Gastroesophageal sphincter (tissue), 4 donors: ENCODE results near the gene LYST. TPM values are rescaled to one million over a fixed set of nuclear protein-coding genes. Genes with fewer than 3 reads are reported as not detected.
"Not testable (repeated sequence)": the region's sequence is repeated elsewhere in the genome, so short reads cannot be mapped to it uniquely, and the experiment has no call there.

Experiments
- ATAC-seq: fragments of 150-250 bp; one replicate; pipeline ENCODE4 v1.9.1; 2016; ENCODE audit warnings: mild to moderate bottlenecking, moderate library complexity
- H3K27ac ChIP-seq, 4 donors: fragments of 200-600 bp; sonication (generic) in 3 of 4; 1 replicate in 3 of 4; 2 replicates in 1 of 4; pipeline ENCODE4 v1.5.1; 2016 to 2019
- H3K27me3 ChIP-seq: fragments of 200-600 bp; sonication (generic); one replicate; pipeline ENCODE4 v1.5.1; 2019
- H3K36me3 ChIP-seq, 2 donors: fragments of 200-600 bp; sonication (generic); one replicate each; pipeline ENCODE4 v1.5.1; 2019; ENCODE audit warnings: control low read depth in 1 of 2
- H3K4me1 ChIP-seq, 3 donors: fragments of 200-600 bp; sonication (generic); 1 replicate in 2 of 3; 2 replicates in 1 of 3; pipeline ENCODE4 v1.5.1; 2016 to 2019; ENCODE audit warnings: control low read depth in 2 of 3
- H3K4me3 ChIP-seq, 2 donors: fragments of 200-600 bp; sonication (generic); one replicate each; pipeline ENCODE4 v1.5.1; 2019; ENCODE audit warnings: mild to moderate bottlenecking in 1 of 2, moderate library complexity in 1 of 2
- H3K9me3 ChIP-seq, 3 donors: fragments of 200-600 bp; sonication (generic); one replicate each; pipeline ENCODE4 v1.5.1; 2017 to 2019; ENCODE audit warnings: control low read depth in 2 of 3
- CTCF ChIP-seq, 4 experiments: fragments of 200-600 bp in 2 of 4; fragments of 450-650 bp in 2 of 4; sonication (generic) in 1 of 4; IDR thresholded peaks; one replicate each; pipeline ENCODE4 v1.5.1; 2017 to 2019; ENCODE audit warnings: antibody characterized with exemption in 4 of 4, mild to moderate bottlenecking in 2 of 4, moderate library complexity in 2 of 4
- EP300 ChIP-seq: sonication (generic); formaldehyde crosslinking; IDR thresholded peaks from one replicate; pipeline ENCODE4 v1.6.1; 2017; ENCODE audit warnings: antibody characterized with exemption, mild to moderate bottlenecking
- POLR2A ChIP-seq, 2 donors: fragments of 450-650 bp; IDR thresholded peaks; one replicate each; pipeline ENCODE4 v1.6.1; 2017; ENCODE audit warnings: antibody characterized with exemption in 2 of 2, mild to moderate bottlenecking in 2 of 2, moderate library complexity in 1 of 2
- POLR2AphosphoS5 ChIP-seq: sonication (generic); formaldehyde crosslinking; IDR thresholded peaks from one replicate; pipeline ENCODE4 v1.6.1; 2017; ENCODE audit warnings: antibody characterized with exemption
- WGBS, 2 donors: methylation state at CpG; one replicate each; pipeline ENCODE4 v1.1.5; 2018; ENCODE audit warnings: low coverage in 1 of 2; 5-methylcytosine and 5-hydroxymethylcytosine counted together
- total RNA-seq, 4 donors: library from RNA; depleted of rRNA; stranded (reverse); fragments of >200 nt; gene quantifications; one replicate each; pipeline ENCODE4 v1.1.0, GENCODE V29; 2016

Gene LYST
- total RNA-seq, 4 donors from 2014 or later: 27.4 to 63.5 (median 31.4) TPM

- H3K9me3 ChIP-seq: no peaks in the 10 kb centered on the region
- no peaks in the 10 kb centered on the region for H3K36me3 ChIP-seq
- H3K4me1 ChIP-seq: peaks cover 0 to 14% (median 4%) of the 10 kb centered on the region in 3 donors
- 14 to 21% methylated on average over 3 of the region's 3 CpGs for WGBS, 2 donors
- no peaks in the 10 kb centered on the region for H3K27me3 ChIP-seq
- no peak for ATAC-seq
- no peak overlapping the region for H3K27ac ChIP-seq
- no peak overlapping the region for H3K4me3 ChIP-seq
- no peak for TF ChIP-seq POLR2AphosphoS5
- TF ChIP-seq POLR2A (IDR thresholded peaks at IDR 0.05): no peak
- TF ChIP-seq CTCF (IDR thresholded peaks at IDR 0.05): no peak
- no peak for TF ChIP-seq EP300
Measured at GRCh38 chr1:235852887-235853286, 13.8 kb downstream of the LYST start.

- H3K36me3 ChIP-seq: no peaks in the 10 kb centered on the region
- H3K9me3 ChIP-seq: no peaks in the 10 kb centered on the region
- TF ChIP-seq CTCF (IDR thresholded peaks at IDR 0.05) (no peak), EP300 (no peak), POLR2A (IDR thresholded peaks at IDR 0.05) (no peak), POLR2AphosphoS5 (no peak)
- H3K4me3 ChIP-seq: no peak overlapping the region
- H3K27me3 ChIP-seq: no peaks in the 10 kb centered on the region
- H3K27ac ChIP-seq: no peak overlapping the region
- peaks cover 0 to 14% (median 4%) of the 10 kb centered on the region in 3 donors for H3K4me1 ChIP-seq
- ATAC-seq: no peak
- WGBS, 2 donors: 89 to 95% methylated on average over 3 of the region's 3 CpGs
Measured at GRCh38 chr1:235851939-235852338, 14.8 kb downstream of the LYST start.

- H3K4me3 ChIP-seq, H3K9me3 ChIP-seq, H3K27me3 ChIP-seq, H3K36me3 ChIP-seq, H3K27ac ChIP-seq, ATAC-seq: not testable (repeated sequence)
- 88 to 100% methylated on average over 3 of the region's 3 CpGs for WGBS, 2 donors
- H3K4me1 ChIP-seq: peaks cover 4 to 40% (median 4%) of the 10 kb centered on the region in 3 donors
Measured at GRCh38 chr1:235848251-235848650, 18.5 kb downstream of the LYST start.

GRCh38 chr1:235845656-235846107 is 21.0 kb downstream of the LYST start:
- not testable (repeated sequence) for H3K36me3 ChIP-seq, H3K9me3 ChIP-seq, H3K27me3 ChIP-seq, ATAC-seq, H3K4me3 ChIP-seq, H3K27ac ChIP-seq
- H3K4me1 ChIP-seq: peaks cover 0 to 38% (median 4%) of the 10 kb centered on the region in 3 donors
- no CpG with 5 or more reads among the region's 5 CpGs for WGBS, 2 donors

- Histone ChIP-seq H3K36me3 (no peaks in the 10 kb centered on the region), H3K9me3 (no peaks in the 10 kb centered on the region), H3K4me1 (peaks cover 0 to 38% (median 4%) of the 10 kb centered on the region in 3 donors), H3K27me3 (no peaks in the 10 kb centered on the region), H3K27ac (no peak overlapping the region), H3K4me3 (no peak overlapping the region)
- ATAC-seq: no peak
- no peak for TF ChIP-seq POLR2AphosphoS5
- TF ChIP-seq CTCF (IDR thresholded peaks at IDR 0.05): no peak
- no peak for TF ChIP-seq EP300
- no peak for TF ChIP-seq POLR2A (IDR thresholded peaks at IDR 0.05)
- WGBS, 2 donors: 100% methylated on average over 1 of the region's 3 CpGs; no CpG with 5 or more reads in 1 of the 2 donors
Measured at GRCh38 chr1:235844776-235845175, 21.9 kb downstream of the LYST start.

- peaks cover 0 to 38% (median 4%) of the 10 kb centered on the region in 3 donors for H3K4me1 ChIP-seq
- no peak overlapping the region for H3K4me3 ChIP-seq
- 28 to 58% methylated on average over 2 of the region's 2 CpGs for WGBS, 2 donors
- H3K27me3 ChIP-seq: no peaks in the 10 kb centered on the region
- peak; percentile 53 for ATAC-seq
- no peaks in the 10 kb centered on the region for H3K9me3 ChIP-seq
- no peak for TF ChIP-seq POLR2A (IDR thresholded peaks at IDR 0.05)
- peak in 3 of 4 experiments; percentile 9 to 55 (median 31) for TF ChIP-seq CTCF (IDR thresholded peaks at IDR 0.05)
- no peaks in the 10 kb centered on the region for H3K36me3 ChIP-seq
- H3K27ac ChIP-seq: no peak overlapping the region
Measured at GRCh38 chr1:235843461-235843961, 23.2 kb downstream of the LYST start.
